HepG2 (cell line): ENCODE measurements around the gene UNC13D. TPM values are rescaled to one million over a fixed set of nuclear protein-coding genes. Genes with fewer than 3 reads are reported as not detected.
A peak's percentile ranks its signal among the peaks of the same experiment; 100 is the strongest.

ENCODE experiments used
- CCAR2 ChIP-seq: fragments of 200-400 bp; formaldehyde crosslinking; optimal IDR thresholded peaks from 2 replicates; pipeline ENCODE3; 2018; ENCODE audit warnings: low read depth, mild to moderate bottlenecking, low read length, moderate library complexity
- CERS6 ChIP-seq: sonication (generic); formaldehyde crosslinking; IDR thresholded peaks from 2 replicates; pipeline ENCODE4 v1.5.0; 2020; ENCODE audit warnings: missing genetic modification reagents
- GLI4 ChIP-seq: sonication (generic); formaldehyde crosslinking; IDR thresholded peaks from 2 replicates; pipeline ENCODE4 v1.5.1; 2020; ENCODE audit warnings: missing genetic modification reagents, mild to moderate bottlenecking, moderate library complexity, borderline replicate concordance
- GPN1 ChIP-seq: sonication (generic); formaldehyde crosslinking; IDR thresholded peaks from 2 replicates; pipeline ENCODE4 v1.5.1; 2020; ENCODE audit warnings: missing genetic modification reagents, borderline replicate concordance
- IRX3 ChIP-seq: sonication (generic); formaldehyde crosslinking; IDR thresholded peaks from 2 replicates; pipeline ENCODE4 v1.8.1; 2023; ENCODE audit warnings: mild to moderate bottlenecking, low read depth, missing genetic modification reagents, borderline replicate concordance
- ISX ChIP-seq: sonication (generic); formaldehyde crosslinking; conservative IDR thresholded peaks from 2 replicates; pipeline ENCODE4 v1.5.0; 2020; ENCODE audit warnings: missing genetic modification reagents
- KAT7 ChIP-seq: IDR thresholded peaks from 2 replicates; pipeline ENCODE4 v1.6.1; 2018; ENCODE audit warnings: borderline replicate concordance, missing compliant biosample characterization
- MATR3 ChIP-seq: sonication (generic); formaldehyde crosslinking; IDR thresholded peaks from 2 replicates; pipeline ENCODE4 v1.4.0; 2020; ENCODE audit warnings: missing genetic modification reagents
- MEF2D ChIP-seq: sonication (generic); formaldehyde crosslinking; IDR thresholded peaks from 2 replicates; pipeline ENCODE4 v1.5.1; 2020; ENCODE audit warnings: mild to moderate bottlenecking, missing genetic modification reagents
- MNT ChIP-seq: fragments of 450-650 bp; IDR thresholded peaks from 2 replicates; pipeline ENCODE4 v1.6.1; 2016
- NONO ChIP-seq, 2 experiments: fragments of 450-650 bp in 1 of 2; sonication (generic) in 1 of 2; formaldehyde crosslinking in 1 of 2; IDR thresholded peaks in 1 of 2; conservative IDR thresholded peaks in 1 of 2; 2 replicates each; pipeline versions ENCODE4 v1.6.1 to v1.8.0; 2017 to 2022; ENCODE audit warnings: mild to moderate bottlenecking in 1 of 2, missing genetic modification reagents in 1 of 2, moderate library complexity in 1 of 2
- PRDM10 ChIP-seq: sonication (generic); formaldehyde crosslinking; IDR thresholded peaks from 2 replicates; pipeline ENCODE4 v1.4.0; 2020; ENCODE audit warnings: low read depth, missing genetic modification reagents
- REPIN1 ChIP-seq: sonication (generic); formaldehyde crosslinking; IDR thresholded peaks from 2 replicates; pipeline ENCODE4 v1.8.0; 2022; ENCODE audit warnings: missing genetic modification reagents, low read depth, mild to moderate bottlenecking, borderline replicate concordance
- RNF2 ChIP-seq: fragments of 450-650 bp; conservative IDR thresholded peaks from 2 replicates; pipeline ENCODE4 v1.6.1; 2016; ENCODE audit warnings: low read depth
- SRY ChIP-seq: sonication (generic); formaldehyde crosslinking; IDR thresholded peaks from 2 replicates; pipeline ENCODE4 v1.8.0; 2022; ENCODE audit warnings: mild to moderate bottlenecking, missing genetic modification reagents
- TBX2 ChIP-seq: sonication (generic); formaldehyde crosslinking; IDR thresholded peaks from 2 replicates; pipeline ENCODE4 v1.5.0; 2020; ENCODE audit warnings: missing genetic modification reagents, mild to moderate bottlenecking, borderline replicate concordance
- TFAP4 ChIP-seq: sonication (generic); IDR thresholded peaks from 2 replicates; pipeline ENCODE4 v1.6.1; 2016; ENCODE audit warnings: low read depth, borderline replicate concordance
- ZMYM3 ChIP-seq: sonication (generic); formaldehyde crosslinking; IDR thresholded peaks from 2 replicates; pipeline ENCODE4 v1.5.1; 2020; ENCODE audit warnings: mild to moderate bottlenecking, missing genetic modification reagents
- ZNF251 ChIP-seq: sonication (generic); formaldehyde crosslinking; IDR thresholded peaks from 2 replicates; pipeline ENCODE4 v1.9.0; 2021; ENCODE audit warnings: mild to moderate bottlenecking, missing genetic modification reagents
- ZNF777 ChIP-seq: sonication (generic); formaldehyde crosslinking; IDR thresholded peaks from 2 replicates; pipeline ENCODE4 v1.4.0; 2020; ENCODE audit warnings: missing genetic modification reagents
- ZSCAN20 ChIP-seq: sonication (generic); formaldehyde crosslinking; IDR thresholded peaks from 2 replicates; pipeline ENCODE4 v1.4.0; 2020; ENCODE audit warnings: missing genetic modification reagents, mild to moderate bottlenecking, borderline replicate concordance
- polyA plus RNA-seq, 8 experiments: library from polyadenylated mRNA; depleted of rRNA in 3 of 8; stranded (reverse) in 7 of 8; unstranded in 1 of 8; fragments of >200 nt; fragmentation: Illumina TruSeq in 4 of 8; extraction: Trizol in 4 of 8; gene quantifications; 2 replicates each; pipeline versions ENCODE4 v1.2.1 to v1.2.3, GENCODE V29; 2011 to 2016; ENCODE audit warnings: low read depth in 4 of 8, missing spikeins in 1 of 8, mixed read lengths in 1 of 8; ENCODE audit not compliant: insufficient read depth in 1 of 8
- total RNA-seq, 5 experiments: library from RNA; depleted of rRNA; stranded (reverse); fragments of >200 nt; fragmentation: Illumina TruSeq; extraction: Trizol; gene quantifications; 2 replicates each; pipeline ENCODE4 v1.2.3, GENCODE V29; 2016; ENCODE audit warnings: low read depth in 1 of 5

The UNC13D gene
- total and polyA plus RNA-seq, 2 of the 13 experiments (the other 11 are each of a cell fraction or from before 2014, with no cell fraction given): 29.7 to 42.7 TPM

- TF ChIP-seq TFAP4 (peak; percentile 84), CCAR2 (no peak), KAT7 (CRISPR knock-in tag) (peak; percentile 65; the same call in 1 of the 2 replicates), IRX3 (no peak), SRY (no peak), REPIN1 (CRISPR knock-in tag) (peak; percentile 65; the same call in 1 of the 2 replicates), ZSCAN20 (CRISPR knock-in tag) (peak; percentile 64; the same call in 1 of the 2 replicates), TBX2 (peak; percentile 82), MEF2D (CRISPR knock-in tag) (peak; percentile 10), NONO (IDR thresholded peaks at IDR 0.05) (no peak), NONO (CRISPR knock-in tag; conservative IDR thresholded peaks at IDR 0.05) (peak; percentile 14), MATR3 (CRISPR knock-in tag) (no peak), ZMYM3 (CRISPR knock-in tag) (no peak), CERS6 (CRISPR knock-in tag) (0 out of 2 replicates have a peak, but pooled peaks have one; percentile 22), ZNF777 (CRISPR knock-in tag) (no peak; the same call in none of the 2 replicates), RNF2 (no peak; the same call in 1 of the 2 replicates), ZNF251 (no peak), GLI4 (CRISPR knock-in tag) (no peak; the same call in 1 of the 2 replicates), GPN1 (CRISPR knock-in tag) (peak; percentile 29; the same call in 1 of the 2 replicates), MNT (peak; percentile 65), ISX (CRISPR knock-in tag) (peak; percentile 74; the same call in 1 of the 2 replicates), PRDM10 (peak; percentile 78; the same call in 1 of the 2 replicates)
Measured at GRCh38 chr17:75891605-75892555, 47.7 kb upstream of the UNC13D start (continued).
